Limb (tissue), 2 donors: ENCODE data around the gene SDHAF4.
"Not testable (repeated sequence)": the region's sequence is repeated elsewhere in the genome, so short reads cannot be mapped to it uniquely, and the experiment has no call there.

Experiments used
- DNase-seq, 2 donors: peaks; one replicate each; pipeline ENCODE4 v3.0.0-alpha.2; 2016; ENCODE audit errors: extremely low spot score in 2 of 2

The SDHAF4 gene

GRCh38 chr6:70566751-70567382 lies at the start of gene SDHAF4:
TSS of gene SDHAF4 (plus strand) at chr6:70566930. CDS start at chr6:70566941, 11 bp downstream.
- peak; percentile 90 to 93 for DNase-seq

GRCh38 chr6:70518723-70519122 lies 48.0 kb upstream of the SDHAF4 start:
- DNase-seq: no peak

GRCh38 chr6:70520575-70520974 lies 46.2 kb upstream of the SDHAF4 start:
- no peak for DNase-seq

- no peak for DNase-seq
Observed at GRCh38 chr6:70524721-70525286, 41.9 kb upstream of the SDHAF4 start.

GRCh38 chr6:70527071-70527737 lies 39.5 kb upstream of the SDHAF4 start:
- DNase-seq: no peak

- no peak for DNase-seq
Observed at GRCh38 chr6:70530023-70530422, 36.7 kb upstream of the SDHAF4 start.

GRCh38 chr6:70531133-70531532 lies 35.6 kb upstream of the SDHAF4 start:
- no peak for DNase-seq

- DNase-seq: no peak
Observed at GRCh38 chr6:70537266-70537665, 29.5 kb upstream of the SDHAF4 start.

GRCh38 chr6:70538376-70538775 lies 28.4 kb upstream of the SDHAF4 start:
- DNase-seq: no peak

- peak in 1 of 2 donors; percentile 16 for DNase-seq
Observed at GRCh38 chr6:70547313-70547712, 19.4 kb upstream of the SDHAF4 start.

GRCh38 chr6:70547905-70548304 lies 18.8 kb upstream of the SDHAF4 start:
- DNase-seq: no peak

GRCh38 chr6:70549327-70549726 lies 17.4 kb upstream of the SDHAF4 start:
- no peak for DNase-seq

GRCh38 chr6:70551566-70551965 lies 15.2 kb upstream of the SDHAF4 start:
- no peak for DNase-seq

GRCh38 chr6:70552286-70552940 lies 14.3 kb upstream of the SDHAF4 start:
- not testable (repeated sequence) for DNase-seq

- DNase-seq: no peak
Observed at GRCh38 chr6:70552974-70553373, 13.8 kb upstream of the SDHAF4 start.

- no peak for DNase-seq
Observed at GRCh38 chr6:70557998-70558397, 8.7 kb upstream of the SDHAF4 start.

- DNase-seq: not testable (repeated sequence)
Observed at GRCh38 chr6:70562401-70562800, 4.3 kb upstream of the SDHAF4 start.

- no peak for DNase-seq
Observed at GRCh38 chr6:70563530-70563929, 3.2 kb upstream of the SDHAF4 start.

GRCh38 chr6:70574643-70575042 lies 7.9 kb downstream of the SDHAF4 start:
- DNase-seq: no peak

GRCh38 chr6:70575899-70576495 lies 9.3 kb downstream of the SDHAF4 start:
- DNase-seq: no peak

GRCh38 chr6:70586114-70586513 lies 19.4 kb downstream of the SDHAF4 start:
- DNase-seq: no peak

GRCh38 chr6:70590400-70590799 lies 23.7 kb downstream of the SDHAF4 start:
- DNase-seq: no peak
